Activated naive CD4-positive, alpha-beta T cell treated with Interleukin-2 at 50 U/mL for 16 hours (primary cell): Measurements from ENCODE around the gene RDH13.
"Not testable (repeated sequence)": the region's sequence is repeated elsewhere in the genome, so short reads cannot be mapped to it uniquely, and the experiment has no call there.

Experiments
- DNase-seq: peaks from one replicate; pipeline ENCODE4 v3.0.0-alpha.2; 2020

Gene RDH13

DNA sequence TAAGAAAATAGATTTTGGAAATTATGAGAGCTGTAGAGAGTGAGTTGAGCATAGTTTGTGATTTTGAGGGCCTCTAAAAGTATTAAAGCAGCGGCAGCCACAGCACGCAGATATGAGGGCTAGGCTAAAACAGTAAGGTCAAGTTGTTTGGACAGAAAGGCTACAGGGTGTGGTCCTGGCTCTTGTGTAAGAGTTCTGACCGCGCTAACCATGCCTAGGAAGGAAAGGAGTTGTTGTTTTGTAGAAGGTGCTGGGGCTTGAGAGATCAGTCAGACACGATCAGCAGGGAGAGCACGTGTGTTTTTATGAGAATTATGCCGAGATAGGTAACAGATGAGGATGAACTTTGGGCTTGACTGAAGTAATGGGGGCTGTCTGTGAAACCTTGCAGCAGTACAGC is 54.2 kb downstream of the RDH13 start:
- not testable (repeated sequence) for DNase-seq

DNA sequence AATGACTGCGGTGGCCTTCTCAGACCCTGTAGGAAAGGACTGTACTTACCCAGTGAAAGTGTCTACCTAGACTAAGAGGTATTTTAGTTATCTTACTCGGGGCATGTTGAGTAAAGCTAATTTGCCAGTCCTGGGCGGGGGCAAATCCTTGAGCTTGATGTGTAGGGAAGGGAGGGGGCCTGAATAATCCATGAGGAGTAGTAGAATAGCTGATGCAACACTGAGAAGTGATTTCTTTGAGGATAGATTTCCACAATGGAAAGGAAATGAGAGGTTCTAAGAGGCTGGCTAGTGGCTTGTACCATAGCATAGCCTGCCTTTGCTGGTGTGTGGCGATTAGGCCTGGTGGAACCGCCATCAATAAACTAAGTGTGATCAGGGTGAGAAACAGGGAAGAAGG is 54.8 kb downstream of the RDH13 start:
- not testable (repeated sequence) for DNase-seq

DNA sequence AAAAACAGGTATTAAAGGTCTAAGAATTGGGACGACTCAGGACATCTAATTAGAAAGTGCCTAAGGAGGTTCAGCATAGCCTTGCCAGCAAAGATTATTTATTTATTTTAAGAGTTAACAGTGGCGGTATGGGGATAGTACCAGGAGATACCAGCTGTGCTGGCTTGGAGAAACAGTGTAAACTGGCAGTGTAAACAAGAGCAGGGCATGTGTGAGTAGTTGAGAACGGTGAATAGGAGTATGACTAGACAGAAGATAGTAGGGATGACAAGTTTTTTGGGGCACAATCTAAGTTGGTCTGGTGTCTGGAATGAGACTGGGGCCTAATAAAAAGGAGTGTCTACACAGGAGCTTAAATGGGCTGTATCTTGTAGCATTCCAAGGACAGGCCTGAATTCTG is 55.4 kb downstream of the RDH13 start:
- not testable (repeated sequence) for DNase-seq

DNA sequence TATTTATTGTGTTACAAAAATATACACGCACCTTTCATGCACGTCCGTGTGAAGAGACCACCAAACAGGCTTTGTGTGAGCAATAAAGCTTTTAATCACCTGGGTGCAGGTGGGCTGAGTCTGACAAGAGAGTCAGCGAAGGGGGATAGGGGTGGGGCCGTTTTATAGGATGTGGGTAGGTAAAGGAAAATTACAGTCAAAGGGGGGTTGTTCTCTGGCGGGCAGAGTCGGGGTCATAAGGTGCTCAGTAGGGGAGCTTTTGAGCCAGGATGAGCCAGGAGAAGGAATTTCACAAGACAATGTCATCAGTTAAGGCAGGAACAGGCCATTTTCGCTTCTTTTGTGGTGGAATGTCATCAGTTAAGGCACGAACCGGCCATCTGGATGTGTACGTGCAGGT is 56.2 kb downstream of the RDH13 start:
- DNase-seq, result not testable (repeated sequence)

DNA sequence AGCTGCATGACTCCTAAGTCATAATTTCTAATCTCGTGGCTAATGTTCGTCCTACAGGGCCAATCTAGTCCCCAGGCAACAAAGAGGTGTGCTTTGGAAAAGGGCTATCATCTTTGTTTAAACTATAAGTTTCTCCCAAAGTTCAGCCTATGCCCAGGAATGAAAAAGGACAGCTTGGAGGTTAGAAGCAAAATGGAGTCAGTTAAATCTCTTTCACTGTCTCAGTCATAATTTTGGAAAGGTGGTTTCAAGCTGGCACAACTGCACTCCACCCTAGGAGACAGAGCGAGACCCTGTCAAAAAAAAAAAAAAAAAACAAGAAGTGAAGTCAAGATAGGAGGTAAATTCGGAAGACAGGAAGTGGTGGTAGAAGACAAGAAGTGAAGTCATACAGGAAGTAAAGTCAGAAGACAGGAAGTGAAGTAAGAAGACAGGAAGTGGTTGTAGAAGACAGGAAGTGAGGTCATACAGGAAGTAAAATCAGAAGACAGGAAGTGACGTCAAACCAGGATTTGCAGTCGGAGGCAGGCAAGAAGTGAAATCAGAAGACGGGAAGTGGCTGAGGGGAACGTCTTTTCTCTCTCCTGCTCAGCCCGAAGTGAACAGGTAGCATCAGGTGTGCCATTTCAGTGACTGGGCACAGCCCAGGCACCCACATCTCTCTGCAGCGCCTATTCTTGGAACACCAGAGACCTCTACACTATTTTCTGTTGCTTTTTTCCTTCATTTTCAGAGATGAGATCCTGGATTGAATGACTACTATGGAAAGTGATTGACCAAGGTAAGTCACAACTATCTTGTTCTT is 57.1 kb downstream of the RDH13 start:
- peak; percentile 21 for DNase-seq

DNA sequence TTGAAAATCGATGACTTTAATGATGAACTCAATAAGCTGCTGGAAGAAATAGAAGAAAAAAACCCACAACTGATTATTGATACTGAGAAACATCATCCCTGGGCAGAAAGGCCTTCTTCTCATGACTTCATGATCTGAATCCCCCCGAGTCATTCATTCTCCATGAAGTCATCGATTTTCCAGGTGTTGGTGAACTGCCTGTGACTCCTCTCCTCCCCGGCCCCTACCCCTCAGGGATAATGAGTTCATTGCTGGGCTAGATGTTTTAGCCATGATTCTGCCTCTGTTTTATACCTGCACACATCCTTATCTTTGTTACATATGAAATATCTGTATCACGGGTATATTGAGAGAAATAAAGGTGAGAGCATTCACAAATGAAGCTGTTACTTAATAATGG is 62.2 kb downstream of the RDH13 start:
- no peak for DNase-seq

DNA sequence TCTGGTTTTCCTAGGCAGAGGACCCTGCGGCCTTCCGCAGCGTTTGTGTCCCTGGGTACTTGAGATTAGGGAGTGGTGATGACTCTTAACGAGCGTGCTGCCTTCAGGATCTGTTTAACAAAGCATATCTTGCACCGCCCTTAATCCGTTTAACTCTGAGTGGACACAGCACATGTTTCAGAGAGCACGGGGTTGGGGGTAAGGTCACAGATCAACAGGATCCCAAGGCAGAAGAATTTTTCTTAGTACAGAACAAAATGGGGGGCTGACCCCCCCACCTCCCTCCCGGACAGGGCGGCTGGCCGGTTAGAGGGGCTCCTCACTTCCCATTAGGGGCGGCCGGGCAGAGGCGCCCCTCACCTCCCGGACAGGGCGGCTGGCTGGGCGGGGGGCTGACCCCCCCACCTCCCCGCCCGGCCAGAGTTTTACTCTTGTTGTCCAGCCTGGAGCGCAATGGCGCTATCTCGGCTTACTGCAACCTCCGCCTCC is 64.2 kb downstream of the RDH13 start:
- DNase-seq, result not testable (repeated sequence)

DNA sequence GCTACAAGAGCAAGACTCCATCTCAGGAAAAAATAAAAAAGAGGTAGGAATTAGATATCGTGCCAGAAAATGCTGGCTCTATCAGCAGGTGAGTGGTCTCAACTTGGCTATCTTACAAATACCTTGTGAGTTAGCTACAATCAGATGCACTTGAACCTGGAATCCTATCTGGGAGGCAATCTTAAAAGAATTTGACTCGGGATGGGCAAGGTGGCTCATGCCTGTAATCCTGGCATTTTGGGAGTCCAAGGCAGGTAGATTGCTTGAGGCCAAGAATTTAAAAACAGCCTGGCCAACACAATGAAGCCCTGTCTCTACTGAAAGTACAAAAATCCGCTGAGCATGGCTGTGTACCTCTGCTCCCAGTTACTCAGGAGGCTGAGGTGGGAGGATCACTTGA is 67.4 kb downstream of the RDH13 start:
- DNase-seq, result no peak
